GM12801 (cell line): Measurements from ENCODE around the gene ERCC2.

Experiments used
- CTCF ChIP-seq: IDR thresholded peaks from one replicate; pipeline ENCODE4 v1.5.1; 2011; ENCODE audit warnings: control low read depth; ENCODE audit not compliant: insufficient read length; ENCODE audit errors: extremely low read depth

The ERCC2 gene

GRCh38 chr19:45358213-45358792, 12.1 kb downstream of the ERCC2 start:
- TF ChIP-seq CTCF, result no peak

- no peak for TF ChIP-seq CTCF
Measured at GRCh38 chr19:45357445-45357783, 13.0 kb downstream of the ERCC2 start.

GRCh38 chr19:45356760-45357444, 13.5 kb downstream of the ERCC2 start:
- no peak for TF ChIP-seq CTCF

GRCh38 chr19:45355910-45356309, 14.5 kb downstream of the ERCC2 start:
- no peak for TF ChIP-seq CTCF

- TF ChIP-seq CTCF, result no peak
Measured at GRCh38 chr19:45355402-45355801, 15.0 kb downstream of the ERCC2 start.

GRCh38 chr19:45354241-45354842, 16.0 kb downstream of the ERCC2 start:
- no peak for TF ChIP-seq CTCF

- no peak for TF ChIP-seq CTCF
Measured at GRCh38 chr19:45352914-45353796, 17.2 kb downstream of the ERCC2 start.
